Measurements from ENCODE around the gene NFE2.
"Not testable (repeated sequence)": the region's sequence is repeated elsewhere in the genome, so short reads cannot be mapped to it uniquely, and the experiment has no call there.

Gene NFE2

GRCh38 chr12:54304187-54304810 lies 3.5 kb upstream of the NFE2 start:
- no peak for DNase-seq

DNA sequence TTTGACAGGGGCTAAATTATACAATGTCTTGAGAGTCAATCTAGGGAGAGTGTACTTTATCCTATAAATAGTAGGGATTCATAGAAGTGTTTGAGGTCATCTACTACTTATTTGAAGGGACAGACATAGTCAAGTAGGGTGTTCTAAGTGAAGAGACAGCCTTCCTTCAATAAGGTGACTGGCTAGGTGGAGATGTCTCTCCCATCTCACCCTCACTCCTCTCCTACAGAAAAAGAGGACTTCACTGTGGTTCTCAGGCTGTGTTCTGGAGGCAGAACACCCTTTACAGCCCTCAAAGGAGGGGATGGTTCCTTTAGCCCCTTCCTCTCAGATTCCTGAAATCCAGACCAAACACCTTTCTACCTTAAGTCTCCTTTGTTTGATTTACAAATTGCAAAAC lies 2.8 kb upstream of the NFE2 start:
- DNase-seq = no peak

GRCh38 chr12:54301428-54302048 lies 723 bp upstream of the NFE2 start:
- DNase-seq = no peak

DNA sequence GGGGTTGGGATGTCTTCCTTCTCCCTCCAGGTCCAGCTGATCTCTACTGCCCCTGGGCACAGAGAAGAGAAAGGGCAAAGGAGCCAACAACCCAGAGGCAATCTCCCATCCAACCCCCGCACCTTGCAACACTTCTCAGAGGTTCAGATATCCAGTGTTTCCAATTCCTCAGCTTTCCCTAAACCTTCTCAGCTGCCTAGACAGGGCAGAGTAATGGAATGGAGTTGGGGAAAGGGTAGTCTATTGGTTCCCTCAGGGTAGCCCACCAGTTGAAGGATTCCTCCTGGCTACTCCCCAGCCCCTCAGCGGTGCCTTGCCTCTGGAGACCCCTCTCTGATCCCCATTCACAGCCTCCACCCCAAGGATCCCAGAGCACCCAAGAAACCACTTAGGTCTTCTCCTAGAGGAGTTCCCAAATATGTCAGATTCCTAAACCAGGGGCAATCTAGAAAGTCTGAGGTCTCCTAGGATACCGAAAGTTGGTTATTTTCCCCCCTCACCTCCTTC lies 537 bp downstream of the NFE2 start:
- DNase-seq = no peak

DNA sequence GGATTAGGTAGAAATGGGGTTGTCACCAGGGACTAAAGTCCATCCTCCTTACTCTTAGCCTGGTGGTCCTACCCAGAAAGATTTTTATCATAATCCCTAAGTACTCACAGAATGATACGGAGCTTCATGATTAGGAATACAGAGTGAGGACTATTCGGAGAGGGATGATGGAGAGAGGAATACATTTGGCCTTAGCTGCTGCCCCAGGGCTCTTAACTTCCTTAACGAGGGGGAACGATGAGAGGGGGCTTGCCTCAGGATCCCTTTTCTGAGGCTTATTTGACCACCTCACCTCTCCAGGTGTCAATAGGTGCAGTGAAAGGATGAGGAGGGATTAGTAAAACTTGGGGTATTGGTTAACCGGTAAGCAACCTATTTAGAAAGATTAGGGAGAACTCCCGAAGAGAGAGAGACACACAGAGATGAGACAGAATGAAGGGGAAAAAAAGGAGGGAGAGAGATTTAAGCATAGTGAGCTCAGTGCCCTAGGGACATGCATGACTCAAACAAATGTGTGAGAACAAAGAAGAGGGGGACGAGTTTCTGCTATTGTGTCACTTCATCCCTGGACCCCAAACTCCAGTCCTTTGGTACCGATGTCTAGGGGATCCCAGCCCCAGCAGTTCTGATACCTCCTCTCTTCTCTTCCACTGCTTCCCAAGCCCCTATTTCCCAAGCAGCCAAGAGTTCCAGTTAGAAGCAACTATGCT lies 1.1 kb downstream of the NFE2 start:
- DNase-seq = no peak

DNA sequence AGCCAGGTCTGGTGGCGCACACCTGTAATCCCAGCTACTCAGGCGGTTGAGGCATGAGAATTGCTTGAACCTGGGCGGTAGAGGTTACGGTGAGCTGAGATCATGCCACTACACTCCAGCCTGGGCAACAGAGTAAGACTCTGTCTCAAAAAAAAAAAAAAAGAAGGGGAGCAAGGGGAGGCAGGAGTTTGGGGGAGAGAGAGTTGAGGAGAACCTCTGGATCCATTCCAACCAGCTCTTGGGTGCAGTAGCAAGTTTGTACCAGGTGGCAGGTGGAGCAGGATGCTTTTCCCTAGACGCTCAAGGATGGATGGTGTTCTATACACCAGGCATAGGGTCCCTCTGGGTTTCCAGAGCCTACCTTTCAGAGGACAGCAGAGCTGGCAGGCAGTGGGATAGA lies 1.9 kb downstream of the NFE2 start:
- DNase-seq = no peak

GRCh38 chr12:54296393-54297099 lies 4.3 kb downstream of the NFE2 start:
- DNase-seq = no peak

DNA sequence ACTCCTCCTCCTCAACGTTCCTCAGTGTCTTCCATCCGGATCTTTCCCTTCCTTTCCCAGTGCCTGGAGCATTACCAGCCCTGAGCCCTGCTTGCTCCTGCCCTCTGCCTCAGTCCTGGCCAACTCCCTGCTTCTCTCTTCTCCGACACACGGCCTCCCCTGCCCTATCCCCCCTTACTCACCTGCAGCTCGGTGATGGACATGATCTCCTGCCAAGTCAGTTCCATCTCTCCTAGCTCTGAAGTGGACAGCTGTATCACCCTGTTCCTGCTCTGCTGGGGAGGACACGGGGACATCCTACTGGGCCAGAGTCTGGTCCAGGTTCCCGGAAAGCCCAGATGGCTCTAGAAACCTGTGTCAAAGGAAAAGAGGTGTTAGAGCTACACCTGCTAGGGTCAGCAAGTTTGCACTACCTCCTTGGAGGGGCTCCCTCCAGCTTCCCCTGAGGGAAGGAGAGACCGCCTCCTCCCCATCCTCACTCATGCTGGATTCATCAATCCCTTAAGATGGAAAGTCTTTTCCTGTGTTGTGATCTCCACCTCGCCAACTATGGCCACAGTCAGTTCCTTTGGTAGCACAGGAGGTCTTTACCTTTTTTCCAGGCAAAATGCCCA lies 5.8 kb downstream of the NFE2 start:
- no peak for DNase-seq

DNA sequence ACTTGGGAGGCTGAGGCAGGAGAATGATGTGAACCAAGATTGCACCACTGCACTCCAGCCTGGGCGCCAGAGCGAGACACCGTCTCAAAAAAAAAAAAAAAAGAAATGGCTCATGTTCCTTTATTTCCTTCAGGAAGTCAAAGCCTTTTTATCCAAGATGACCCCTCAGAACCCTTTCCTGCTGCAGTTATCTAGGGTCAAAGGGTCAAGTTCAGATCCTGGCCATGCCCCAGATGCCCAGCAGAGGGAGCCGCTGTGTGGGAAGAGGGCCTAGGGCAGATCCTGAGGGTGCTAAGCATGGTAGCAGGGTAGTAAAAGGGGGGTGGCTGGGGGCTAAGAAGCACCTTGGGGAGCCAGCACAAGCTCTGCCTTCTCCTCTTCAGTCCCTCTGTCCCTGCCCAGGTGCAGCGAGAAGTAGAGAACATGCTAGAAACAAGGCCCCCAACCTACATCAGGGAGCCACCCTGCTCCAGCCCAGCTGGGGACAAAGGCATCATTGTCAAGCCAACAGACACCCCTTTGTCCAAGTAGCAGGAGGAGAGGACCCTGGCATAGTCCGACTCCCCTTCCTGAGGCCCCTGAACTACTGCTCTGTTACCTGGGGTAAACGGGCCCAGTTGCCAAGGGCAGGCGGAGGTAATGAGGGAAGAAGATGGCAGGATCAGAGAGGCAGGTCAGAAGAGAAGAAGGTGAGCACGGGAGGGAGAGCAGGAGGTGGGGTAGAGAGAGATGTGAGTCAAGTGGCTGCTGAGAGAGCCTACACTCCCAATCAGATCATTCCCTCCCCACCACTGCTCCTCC lies 6.5 kb downstream of the NFE2 start:
- peak in 3 of 4 experiments; percentile 14 to 44 (median 17) for DNase-seq

DNA sequence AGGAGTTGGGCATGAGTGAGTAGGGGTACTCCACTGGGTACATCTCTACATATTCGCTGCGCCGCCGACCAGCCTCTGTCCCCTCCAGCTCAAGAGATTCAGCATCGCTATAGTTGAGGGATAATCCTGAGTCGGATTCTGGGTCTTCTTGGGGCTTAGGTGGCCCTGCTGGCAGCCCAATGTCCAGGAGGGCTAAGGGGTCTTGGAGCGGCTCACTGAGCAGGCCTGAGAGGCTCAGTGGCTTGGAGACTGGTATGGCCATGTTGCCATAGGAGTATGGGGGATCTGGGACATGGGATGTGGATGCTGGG lies 7.9 kb downstream of the NFE2 start:
- no peak for DNase-seq

GRCh38 chr12:54292083-54292930 lies 8.5 kb downstream of the NFE2 start:
- DNase-seq = no peak

- DNase-seq = no peak
These were observed 13.3 kb downstream of the NFE2 start for GRCh38 chr12:54287261-54288157.

- no peak for DNase-seq
These were observed 14.5 kb downstream of the NFE2 start for GRCh38 chr12:54286042-54287030.

DNA sequence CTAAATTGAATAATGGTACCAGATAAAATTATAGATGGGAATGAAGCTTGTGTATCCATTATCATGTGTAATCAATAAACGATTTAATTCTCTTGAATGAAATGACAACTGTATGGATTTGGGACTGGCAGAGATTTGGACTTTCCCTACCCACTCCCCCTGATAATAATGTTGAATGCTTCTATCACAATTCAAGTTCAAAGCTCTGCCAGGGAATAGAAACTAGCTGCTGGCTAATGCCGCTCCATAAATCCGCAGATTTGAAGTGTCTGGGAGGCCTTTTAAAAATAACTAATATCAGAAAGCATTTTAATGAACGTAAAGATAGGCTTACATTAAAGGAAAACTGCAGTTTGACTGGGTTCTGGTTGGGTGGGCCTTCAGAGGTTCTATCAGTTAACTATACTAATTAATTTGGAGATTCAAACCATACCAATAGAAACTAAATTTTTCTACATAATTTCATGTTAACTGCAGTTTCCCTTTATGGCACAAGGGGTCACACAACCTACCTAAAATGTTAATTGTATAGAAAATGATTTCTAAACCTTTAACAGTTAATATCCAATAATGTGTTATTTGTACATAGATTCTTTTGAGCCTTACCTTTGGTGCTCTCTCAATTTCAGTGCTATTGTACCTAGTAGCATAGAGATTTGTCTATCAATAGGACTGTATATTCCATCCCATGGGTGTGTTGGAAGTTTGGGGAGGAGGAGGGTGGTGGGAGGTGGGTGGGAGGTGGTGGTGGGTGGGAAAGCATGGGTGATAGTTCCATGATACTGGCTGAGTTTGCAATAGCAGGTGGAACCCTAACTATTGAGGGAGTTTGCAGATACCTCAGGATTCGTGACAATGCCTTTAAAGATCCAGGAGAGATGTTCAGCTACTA lies 15.4 kb downstream of the NFE2 start:
- no peak for DNase-seq

- not testable (repeated sequence) for DNase-seq
These were observed 16.6 kb downstream of the NFE2 start for GRCh38 chr12:54284070-54284780.

- DNase-seq = peak in 1 of 4 experiments; percentile 17
These were observed 17.7 kb downstream of the NFE2 start for GRCh38 chr12:54282949-54283593.

GRCh38 chr12:54281694-54282093 lies 19.1 kb downstream of the NFE2 start:
- DNase-seq = not testable (repeated sequence)
